HepG2 (cell line): ENCODE measurements around the gene DCC. TPM values are rescaled to one million over a fixed set of nuclear protein-coding genes. Genes with fewer than 3 reads are reported as not detected.

Experiments
- ATAC-seq: fragments of 200-7000 bp; cut with Tn5 transposase; 3 replicates; pipeline ENCODE4 v1.9.1; 2020; ENCODE audit warnings: mild to moderate bottlenecking, moderate library complexity
- BruUV-seq: library from RNA; stranded (reverse); fragments of 400-500 nt; replicated peaks from 2 replicates; lab custom pipeline; 2021; lab: Mats Ljungman, UMichigan
- CTCF ChIA-PET: fragments of 300-600 bp; formaldehyde crosslinking; extraction: SDS; loops from one replicate; lab custom pipeline; 2021; ENCODE audit warnings: low total read pairs, inconsistent platforms, low intra/inter-chr PET ratio; lab: Yijun Ruan, JAX
- POLR2A ChIA-PET: fragments of 350-600 bp; sonication (Branson Sonifier 250); formaldehyde crosslinking; loops from one replicate; lab custom pipeline; 2020; ENCODE audit warnings: antibody characterized with exemption, inconsistent platforms; lab: Yijun Ruan, JAX
- DNase-seq: peaks from one replicate; pipeline ENCODE4 v3.0.0-alpha.2; 2015; ENCODE audit warnings: low spot score
- FAIRE-seq: peaks from 3 replicates; lab custom pipeline; 2011; peaks lifted over from hg19 to GRCh38; lab: Jason Lieb, UNC
- H2AFZ ChIP-seq: one replicate; pipeline ENCODE4 v1.6.1; 2011; ENCODE audit warnings: low read length, inconsistent platforms
- H3K27ac ChIP-seq: fragments of 300-600 bp; 3 replicates; pipeline ENCODE4 v1.8.0; 2011; ENCODE audit warnings: mixed run types, mild to moderate bottlenecking, mixed read lengths, low read length, inconsistent platforms; ENCODE audit not compliant: insufficient read depth; ENCODE audit errors: extremely low read length
- H3K27me3 ChIP-seq, 2 experiments: fragments of 200-600 bp in 1 of 2; 2 replicates in 1 of 2; 3 replicates in 1 of 2; pipeline versions ENCODE4 v1.6.0 to v1.8.0; 2011; ENCODE audit warnings: low read length in 2 of 2, mild to moderate bottlenecking in 2 of 2, moderate library complexity in 2 of 2, inconsistent platforms in 1 of 2; ENCODE audit not compliant: insufficient read depth in 2 of 2, control insufficient read depth in 1 of 2
- H3K36me3 ChIP-seq, 2 experiments: fragments of 200-600 bp in 1 of 2; replicated peaks in 1 of 2; 2 replicates in 1 of 2; 3 replicates in 1 of 2; pipeline versions ENCODE4 v1.5.1 to v1.8.0; 2011; ENCODE audit warnings: low read length in 2 of 2, inconsistent platforms in 1 of 2; ENCODE audit not compliant: insufficient read depth in 2 of 2, control insufficient read depth in 1 of 2
- H3K4me1 ChIP-seq: 2 replicates; pipeline ENCODE4 v1.5.1; 2012; ENCODE audit warnings: low read length, inconsistent platforms; ENCODE audit not compliant: insufficient read depth
- H3K4me2 ChIP-seq: 2 replicates; pipeline ENCODE4 v1.6.0; 2011; ENCODE audit warnings: low read depth, low read length, inconsistent platforms
- H3K4me3 ChIP-seq, 3 experiments: fragments of 200-600 bp in 1 of 3; sonication (generic), shearing (Covaris generic) in 1 of 3; replicated peaks in 1 of 3; 2 replicates each; pipeline ENCODE4 v1.5.1; 2011 to 2016; ENCODE audit warnings: low read length in 3 of 3, inconsistent platforms in 2 of 3, low read depth in 2 of 3, mild to moderate bottlenecking in 2 of 3, control low read depth in 1 of 3, mixed read lengths in 1 of 3; ENCODE audit not compliant: insufficient read depth in 1 of 3
- H3K79me2 ChIP-seq: one replicate; pipeline ENCODE4 v1.6.1; 2011; ENCODE audit warnings: low read length, inconsistent platforms; ENCODE audit not compliant: insufficient read depth
- H3K9ac ChIP-seq: 2 replicates; pipeline ENCODE4 v1.6.0; 2011; ENCODE audit warnings: mild to moderate bottlenecking, low read depth, low read length, inconsistent platforms; ENCODE audit not compliant: insufficient read depth
- H3K9me3 ChIP-seq: 2 replicates; pipeline ENCODE4 v1.5.1; 2012; ENCODE audit warnings: mild to moderate bottlenecking, low read length
- H4K20me1 ChIP-seq: 2 replicates; pipeline ENCODE4 v1.6.0; 2011; ENCODE audit warnings: inconsistent platforms, mild to moderate bottlenecking, low read length, moderate library complexity; ENCODE audit not compliant: insufficient read depth
- BRCA1 ChIP-seq: sonication (generic); formaldehyde crosslinking; IDR thresholded peaks from 2 replicates; pipeline ENCODE4 v1.4.0; 2020; ENCODE audit warnings: missing genetic modification reagents
- ISL2 ChIP-seq: sonication (generic); formaldehyde crosslinking; IDR thresholded peaks from 2 replicates; pipeline ENCODE4 v1.5.0; 2020; ENCODE audit warnings: missing genetic modification reagents
- ISX ChIP-seq: sonication (generic); formaldehyde crosslinking; conservative IDR thresholded peaks from 2 replicates; pipeline ENCODE4 v1.5.0; 2020; ENCODE audit warnings: missing genetic modification reagents
- RFX3 ChIP-seq: IDR thresholded peaks from 2 replicates; pipeline ENCODE4 v1.6.1; 2016; ENCODE audit warnings: missing biosample characterization, missing genetic modification reagents
- SPEN ChIP-seq: sonication (generic); formaldehyde crosslinking; IDR thresholded peaks from 2 replicates; pipeline ENCODE4 v1.5.1; 2020; ENCODE audit warnings: low read depth, mild to moderate bottlenecking, missing genetic modification reagents
- ZNF274 ChIP-seq: sonication (generic); formaldehyde crosslinking; IDR thresholded peaks from 2 replicates; pipeline ENCODE4 v1.5.1; 2020; ENCODE audit warnings: mild to moderate bottlenecking, missing genetic modification reagents
- ZNF282 ChIP-seq: fragments of 450-650 bp; IDR thresholded peaks from 2 replicates; pipeline ENCODE4 v1.6.1; 2018; ENCODE audit not compliant: partially characterized antibody
- ZNF510 ChIP-seq: sonication (generic); formaldehyde crosslinking; IDR thresholded peaks from 2 replicates; pipeline ENCODE4 v1.4.0; 2020; ENCODE audit warnings: low read depth, mild to moderate bottlenecking, missing genetic modification reagents
- ZNF557 ChIP-seq: sonication (generic); formaldehyde crosslinking; IDR thresholded peaks from 2 replicates; pipeline ENCODE4 v1.4.0; 2020; ENCODE audit warnings: missing genetic modification reagents
- ZNF614 ChIP-seq: IDR thresholded peaks from 2 replicates; pipeline ENCODE4 v1.6.1; 2018; ENCODE audit warnings: missing biosample characterization, missing genetic modification reagents, inconsistent platforms, borderline replicate concordance
- ZNF768 ChIP-seq: sonication (generic); formaldehyde crosslinking; IDR thresholded peaks from 2 replicates; pipeline ENCODE4 v1.4.0; 2020; ENCODE audit warnings: missing genetic modification reagents
- WGBS: methylation state at CpG from one replicate; pipeline ENCODE4 v1.1.6; 2017; ENCODE audit warnings: low lambda C conversion rate; 5-methylcytosine and 5-hydroxymethylcytosine counted together
- in situ Hi-C: cut with HindIII; loops from 2 replicates; pipeline ENCODE4 v1.10.0; 2017; ENCODE audit warnings: low pct_unique_long_range_greater_than_20kb; ENCODE audit not compliant: extremely low pct_ligation_motif_present
- intact Hi-C: fragments of 100-400 bp; cut with micrococcal nuclease; formaldehyde crosslinking; loops from one replicate; pipeline ENCODE4 v1.10.0; 2022; ENCODE audit not compliant: unreplicated experiment
- polyA plus RNA-seq, 8 experiments: library from polyadenylated mRNA; depleted of rRNA in 3 of 8; stranded (reverse) in 7 of 8; unstranded in 1 of 8; fragments of >200 nt; fragmentation: Illumina TruSeq in 4 of 8; extraction: Trizol in 4 of 8; gene quantifications; 2 replicates each; pipeline versions ENCODE4 v1.2.1 to v1.2.3, GENCODE V29; 2011 to 2016; ENCODE audit warnings: low read depth in 4 of 8, missing spikeins in 1 of 8, mixed read lengths in 1 of 8; ENCODE audit not compliant: insufficient read depth in 1 of 8
- total RNA-seq, 5 experiments: library from RNA; depleted of rRNA; stranded (reverse); fragments of >200 nt; fragmentation: Illumina TruSeq; extraction: Trizol; gene quantifications; 2 replicates each; pipeline ENCODE4 v1.2.3, GENCODE V29; 2016; ENCODE audit warnings: low read depth in 1 of 5
- TF ChIP-seq, protein P1 (sequence below): sonication (generic); formaldehyde crosslinking; IDR thresholded peaks from 2 replicates; pipeline ENCODE4 v1.4.0; 2020; ENCODE audit warnings: missing genetic modification reagents
- TF ChIP-seq, protein P2 (sequence below): sonication (generic); formaldehyde crosslinking; IDR thresholded peaks from 2 replicates; pipeline ENCODE4 v1.9.0; 2022; ENCODE audit warnings: missing genetic modification reagents, mild to moderate bottlenecking, borderline replicate concordance
- TF ChIP-seq, protein P3 (sequence below): sonication (generic); formaldehyde crosslinking; IDR thresholded peaks from 2 replicates; pipeline ENCODE4 v1.5.1; 2020; ENCODE audit warnings: missing genetic modification reagents, mild to moderate bottlenecking, borderline replicate concordance

Gene DCC
- total and polyA plus RNA-seq, 2 of the 13 experiments (the other 11 are each of a cell fraction or from before 2014, with no cell fraction given): not detected

DNA sequence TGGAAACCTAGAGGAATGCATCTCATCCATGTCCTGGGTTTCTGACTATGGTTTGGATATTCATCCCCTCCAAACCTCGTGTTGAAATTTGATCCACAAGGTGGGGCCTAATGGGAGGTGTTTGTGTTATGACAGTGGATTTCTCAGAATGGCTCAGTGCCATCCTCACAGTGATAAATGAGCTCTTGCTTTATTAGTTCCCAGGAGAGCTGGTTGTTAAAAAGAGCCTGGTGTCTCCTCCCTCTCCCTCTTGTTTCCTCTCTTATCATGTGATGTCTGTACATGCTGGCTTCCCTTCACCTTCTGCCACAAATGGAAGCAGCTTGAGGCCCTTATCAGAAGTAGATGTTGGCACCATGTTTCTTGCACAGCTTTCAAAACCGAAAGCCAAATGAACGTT is 424.3 kb downstream of the DCC start (continued):
- TF ChIP-seq, protein P1, sequence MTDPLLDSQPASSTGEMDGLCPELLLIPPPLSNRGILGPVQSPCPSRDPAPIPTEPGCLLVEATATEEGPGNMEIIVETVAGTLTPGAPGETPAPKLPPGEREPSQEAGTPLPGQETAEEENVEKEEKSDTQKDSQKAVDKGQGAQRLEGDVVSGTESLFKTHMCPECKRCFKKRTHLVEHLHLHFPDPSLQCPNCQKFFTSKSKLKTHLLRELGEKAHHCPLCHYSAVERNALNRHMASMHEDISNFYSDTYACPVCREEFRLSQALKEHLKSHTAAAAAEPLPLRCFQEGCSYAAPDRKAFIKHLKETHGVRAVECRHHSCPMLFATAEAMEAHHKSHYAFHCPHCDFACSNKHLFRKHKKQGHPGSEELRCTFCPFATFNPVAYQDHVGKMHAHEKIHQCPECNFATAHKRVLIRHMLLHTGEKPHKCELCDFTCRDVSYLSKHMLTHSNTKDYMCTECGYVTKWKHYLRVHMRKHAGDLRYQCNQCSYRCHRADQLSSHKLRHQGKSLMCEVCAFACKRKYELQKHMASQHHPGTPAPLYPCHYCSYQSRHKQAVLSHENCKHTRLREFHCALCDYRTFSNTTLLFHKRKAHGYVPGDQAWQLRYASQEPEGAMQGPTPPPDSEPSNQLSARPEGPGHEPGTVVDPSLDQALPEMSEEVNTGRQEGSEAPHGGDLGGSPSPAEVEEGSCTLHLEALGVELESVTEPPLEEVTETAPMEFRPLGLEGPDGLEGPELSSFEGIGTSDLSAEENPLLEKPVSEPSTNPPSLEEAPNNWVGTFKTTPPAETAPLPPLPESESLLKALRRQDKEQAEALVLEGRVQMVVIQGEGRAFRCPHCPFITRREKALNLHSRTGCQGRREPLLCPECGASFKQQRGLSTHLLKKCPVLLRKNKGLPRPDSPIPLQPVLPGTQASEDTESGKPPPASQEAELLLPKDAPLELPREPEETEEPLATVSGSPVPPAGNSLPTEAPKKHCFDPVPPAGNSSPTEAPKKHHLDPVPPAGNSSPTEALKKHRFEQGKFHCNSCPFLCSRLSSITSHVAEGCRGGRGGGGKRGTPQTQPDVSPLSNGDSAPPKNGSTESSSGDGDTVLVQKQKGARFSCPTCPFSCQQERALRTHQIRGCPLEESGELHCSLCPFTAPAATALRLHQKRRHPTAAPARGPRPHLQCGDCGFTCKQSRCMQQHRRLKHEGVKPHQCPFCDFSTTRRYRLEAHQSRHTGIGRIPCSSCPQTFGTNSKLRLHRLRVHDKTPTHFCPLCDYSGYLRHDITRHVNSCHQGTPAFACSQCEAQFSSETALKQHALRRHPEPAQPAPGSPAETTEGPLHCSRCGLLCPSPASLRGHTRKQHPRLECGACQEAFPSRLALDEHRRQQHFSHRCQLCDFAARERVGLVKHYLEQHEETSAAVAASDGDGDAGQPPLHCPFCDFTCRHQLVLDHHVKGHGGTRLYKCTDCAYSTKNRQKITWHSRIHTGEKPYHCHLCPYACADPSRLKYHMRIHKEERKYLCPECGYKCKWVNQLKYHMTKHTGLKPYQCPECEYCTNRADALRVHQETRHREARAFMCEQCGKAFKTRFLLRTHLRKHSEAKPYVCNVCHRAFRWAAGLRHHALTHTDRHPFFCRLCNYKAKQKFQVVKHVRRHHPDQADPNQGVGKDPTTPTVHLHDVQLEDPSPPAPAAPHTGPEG (CRISPR knock-in tag): no peak
- TF ChIP-seq SPEN (CRISPR knock-in tag) (no peak), ISX (CRISPR knock-in tag) (no peak)

DNA sequence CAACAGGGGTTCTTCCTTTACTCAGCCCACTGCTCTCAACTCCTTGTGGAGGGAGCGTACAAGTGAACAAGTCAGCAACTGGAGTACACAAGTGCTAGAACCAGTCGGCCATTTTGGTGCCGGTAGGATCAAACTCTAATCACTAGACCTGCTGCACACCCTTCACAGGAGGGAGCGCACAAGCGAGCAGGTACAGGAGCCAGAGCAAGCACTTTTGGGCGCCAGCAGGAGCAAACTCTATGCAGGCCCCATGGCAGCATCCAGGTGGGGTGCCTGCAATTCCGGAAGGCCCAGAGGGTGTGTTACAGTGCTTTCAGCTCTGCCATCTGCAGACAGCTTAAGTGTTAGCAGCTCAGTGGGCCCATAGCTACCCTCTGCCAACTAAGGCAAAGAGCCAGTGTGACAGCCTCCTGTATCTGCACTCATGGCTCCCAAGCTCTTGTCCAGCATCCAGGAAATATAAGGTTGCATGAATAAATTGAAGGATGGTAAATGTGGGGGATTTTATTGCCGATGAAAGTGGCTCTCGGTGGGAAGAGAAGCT is 426.1 kb downstream of the DCC start:
- intact Hi-C loops (no loop called here), in situ Hi-C loops (loop anchor here (25.0 kb wide), 1 partner anchor 96 kb away; no protein-coding TSS in a partner anchor)
- no peak for FAIRE-seq
- no peaks in the 10 kb centered on the region for H3K79me2 ChIP-seq
- ATAC-seq: no peak
- no peak for DNase-seq
- CTCF ChIA-PET: no interaction called here
- no TSS peak for BruUV-seq
- H4K20me1 ChIP-seq: no peaks in the 10 kb centered on the region
- no peaks in the 10 kb centered on the region for H3K36me3 ChIP-seq
- POLR2A ChIA-PET: no interaction called here
- H3K27ac ChIP-seq: no peak overlapping the region
- H3K9ac ChIP-seq: no peak overlapping the region
- no peak overlapping the region for H2AFZ ChIP-seq
- no peak overlapping the region for H3K4me2 ChIP-seq
- no peak overlapping the region for H3K4me3 ChIP-seq
- peaks cover 62% of the 10 kb centered on the region for H3K9me3 ChIP-seq
- H3K4me1 ChIP-seq: no peaks in the 10 kb centered on the region
- no peaks in the 10 kb centered on the region for H3K27me3 ChIP-seq
- WGBS: 38% methylated on average over 4 of the region's 9 CpGs
- TF ChIP-seq RFX3 (CRISPR knock-in tag) (no peak), BRCA1 (CRISPR knock-in tag) (no peak), ZNF274 (no peak), ZNF768 (CRISPR knock-in tag) (no peak), ISL2 (CRISPR knock-in tag) (no peak), ZNF510 (CRISPR knock-in tag) (no peak), ZNF557 (CRISPR knock-in tag) (no peak), ZNF282 (no peak), ZNF614 (CRISPR knock-in tag) (no peak)
- TF ChIP-seq, protein P2, sequence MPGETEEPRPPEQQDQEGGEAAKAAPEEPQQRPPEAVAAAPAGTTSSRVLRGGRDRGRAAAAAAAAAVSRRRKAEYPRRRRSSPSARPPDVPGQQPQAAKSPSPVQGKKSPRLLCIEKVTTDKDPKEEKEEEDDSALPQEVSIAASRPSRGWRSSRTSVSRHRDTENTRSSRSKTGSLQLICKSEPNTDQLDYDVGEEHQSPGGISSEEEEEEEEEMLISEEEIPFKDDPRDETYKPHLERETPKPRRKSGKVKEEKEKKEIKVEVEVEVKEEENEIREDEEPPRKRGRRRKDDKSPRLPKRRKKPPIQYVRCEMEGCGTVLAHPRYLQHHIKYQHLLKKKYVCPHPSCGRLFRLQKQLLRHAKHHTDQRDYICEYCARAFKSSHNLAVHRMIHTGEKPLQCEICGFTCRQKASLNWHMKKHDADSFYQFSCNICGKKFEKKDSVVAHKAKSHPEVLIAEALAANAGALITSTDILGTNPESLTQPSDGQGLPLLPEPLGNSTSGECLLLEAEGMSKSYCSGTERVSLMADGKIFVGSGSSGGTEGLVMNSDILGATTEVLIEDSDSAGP: no peak
- TF ChIP-seq, protein P3, sequence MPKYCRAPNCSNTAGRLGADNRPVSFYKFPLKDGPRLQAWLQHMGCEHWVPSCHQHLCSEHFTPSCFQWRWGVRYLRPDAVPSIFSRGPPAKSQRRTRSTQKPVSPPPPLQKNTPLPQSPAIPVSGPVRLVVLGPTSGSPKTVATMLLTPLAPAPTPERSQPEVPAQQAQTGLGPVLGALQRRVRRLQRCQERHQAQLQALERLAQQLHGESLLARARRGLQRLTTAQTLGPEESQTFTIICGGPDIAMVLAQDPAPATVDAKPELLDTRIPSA (CRISPR knock-in tag): no peak
